ENCODE results near the gene TSPEAR. TPM values are rescaled to one million over a fixed set of nuclear protein-coding genes. Genes with fewer than 3 reads are reported as not detected.

TSPEAR gene
- total RNA-seq, 2 donors from 2014 or later: not detected

DNA sequence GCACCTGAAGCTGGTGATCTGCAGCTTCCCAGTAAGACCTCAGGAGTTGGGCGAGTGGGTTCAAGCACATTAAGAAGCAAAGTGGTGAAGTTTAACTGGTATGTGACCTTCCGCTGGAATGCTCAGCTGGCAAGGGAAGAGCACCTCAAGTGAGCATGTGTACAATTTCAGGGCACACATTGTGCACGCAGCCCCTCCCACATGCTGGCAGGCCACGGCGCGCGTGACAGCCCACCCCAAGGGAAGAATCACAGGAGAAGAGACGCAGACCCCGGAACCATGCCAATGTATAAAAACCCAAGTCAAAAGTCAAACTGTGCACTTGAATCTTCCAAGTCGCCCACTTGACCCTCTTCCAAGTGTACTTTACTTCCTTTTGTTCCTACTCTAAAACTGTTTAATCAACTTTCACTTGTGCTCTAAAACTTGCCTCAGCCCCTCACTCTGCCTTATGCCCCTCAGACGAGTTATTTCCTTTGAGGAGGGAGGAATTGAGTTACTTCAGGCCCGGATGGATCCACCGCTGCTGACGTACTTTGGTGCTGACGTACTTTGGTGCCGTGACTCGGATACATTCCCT lies 236.0 kb downstream of the TSPEAR start:
- no peak overlapping the region for H3K4me3 Mint-ChIP-seq

DNA sequence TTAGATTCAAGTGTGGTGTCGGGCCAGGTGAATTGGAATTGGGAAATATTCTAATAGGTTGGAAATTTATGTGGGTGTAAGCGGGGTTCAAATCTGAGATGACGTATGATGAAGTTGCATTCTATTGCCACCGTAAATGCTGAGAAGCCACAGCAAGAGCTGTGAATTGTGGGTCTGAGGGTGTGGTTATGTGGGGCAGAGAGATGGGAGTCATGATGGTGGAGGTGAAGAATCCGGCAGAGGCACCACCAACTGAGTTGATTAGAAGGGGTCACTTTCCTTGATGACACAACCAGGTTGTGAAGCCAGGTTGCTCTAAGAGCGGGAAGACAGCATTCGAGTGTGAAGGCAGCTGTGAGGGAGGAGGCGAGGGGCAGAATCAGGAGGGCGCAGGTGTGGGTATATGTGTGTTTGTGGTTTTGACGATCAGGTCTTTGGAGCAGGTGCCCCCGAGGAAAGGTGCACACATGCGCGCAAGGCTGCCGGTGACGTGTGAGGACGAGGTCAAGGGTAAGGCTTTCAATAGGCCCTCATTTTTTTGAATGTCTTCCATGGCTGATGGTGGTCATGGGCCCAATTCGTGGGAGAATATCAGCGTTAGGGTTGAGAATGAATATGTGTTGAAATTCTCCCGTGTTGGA lies 237.3 kb downstream of the TSPEAR start:
- H3K36me3 Mint-ChIP-seq (ENCODE audit: low read depth): no peaks in the 10 kb centered on the region
- no peaks in the 10 kb centered on the region for H3K4me1 Mint-ChIP-seq
- no peaks in the 10 kb centered on the region for H3K9me3 ChIP-seq (ENCODE audit: control insufficient read depth, low read length, poor library complexity, severe bottlenecking)
- no peak overlapping the region for H3K4me3 Mint-ChIP-seq
- no peak for ATAC-seq
- no peaks in the 10 kb centered on the region for H3K27me3 Mint-ChIP-seq
- no peak for DNase-seq
- no peak overlapping the region for H3K27ac Mint-ChIP-seq

More for the DNA sequence above, 236.0 kb downstream of the TSPEAR start:
- ATAC-seq (no peak), DNase-seq (no peak)
- H3K9me3 ChIP-seq (ENCODE audit: control insufficient read depth, low read length, poor library complexity, severe bottlenecking): no peaks in the 10 kb centered on the region
- Mint-ChIP-seq H3K27ac (no peak overlapping the region), H3K4me1 (no peaks in the 10 kb centered on the region), H3K27me3 (no peaks in the 10 kb centered on the region), H3K36me3 (ENCODE audit: low read depth) (no peaks in the 10 kb centered on the region)

DNA sequence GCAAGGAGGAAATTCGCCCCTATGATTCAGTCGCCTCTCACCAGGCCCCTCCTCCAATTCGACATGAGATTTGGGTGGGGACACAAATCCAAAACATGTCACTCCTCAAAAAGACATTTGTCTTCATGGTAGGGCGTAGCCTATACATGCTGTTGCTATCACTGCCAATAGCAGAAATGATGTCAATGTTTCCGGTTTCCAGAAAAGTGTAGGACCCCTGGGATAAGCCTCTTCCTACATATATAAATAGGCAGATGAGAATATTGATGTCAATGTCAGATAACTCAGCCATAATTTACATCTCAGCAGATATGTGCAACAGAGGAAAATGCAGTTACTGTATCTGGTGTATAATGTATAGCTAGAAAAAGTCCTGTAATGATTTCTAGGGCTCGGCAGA lies 239.4 kb downstream of the TSPEAR start:
- Mint-ChIP-seq H3K27me3 (no peaks in the 10 kb centered on the region), H3K4me1 (no peaks in the 10 kb centered on the region), H3K27ac (no peak overlapping the region), H3K4me3 (no peak overlapping the region), H3K36me3 (ENCODE audit: low read depth) (no peaks in the 10 kb centered on the region)
- no peaks in the 10 kb centered on the region for H3K9me3 ChIP-seq (ENCODE audit: control insufficient read depth, low read length, poor library complexity, severe bottlenecking)
- ATAC-seq (no peak), DNase-seq (no peak)

DNA sequence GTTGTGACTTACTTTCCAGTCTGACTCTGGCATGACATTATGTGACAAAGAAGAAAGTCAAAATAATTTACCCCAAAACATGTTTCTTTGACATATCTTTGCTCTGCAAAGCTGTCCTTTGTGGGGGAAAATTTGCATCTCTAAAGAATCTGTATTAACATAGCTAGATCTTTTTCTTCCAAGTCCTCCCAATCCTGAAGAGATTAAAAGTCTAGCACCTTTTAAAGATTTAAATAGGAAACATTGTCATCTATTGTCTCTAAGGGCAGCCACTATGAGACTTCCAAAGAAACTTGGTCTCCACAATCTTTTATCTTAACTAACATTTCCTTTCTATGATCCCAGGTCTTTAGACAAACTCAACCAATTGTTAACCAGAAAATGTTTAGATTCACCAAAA lies 240.0 kb downstream of the TSPEAR start:
- H3K4me3 Mint-ChIP-seq: no peak overlapping the region
- ATAC-seq (no peak), DNase-seq (no peak)
- no peaks in the 10 kb centered on the region for H3K27me3 Mint-ChIP-seq
- no peaks in the 10 kb centered on the region for H3K9me3 ChIP-seq (ENCODE audit: control insufficient read depth, low read length, poor library complexity, severe bottlenecking)
- H3K4me1 Mint-ChIP-seq: no peaks in the 10 kb centered on the region
- no peak overlapping the region for H3K27ac Mint-ChIP-seq
- no peaks in the 10 kb centered on the region for H3K36me3 Mint-ChIP-seq (ENCODE audit: low read depth)

DNA sequence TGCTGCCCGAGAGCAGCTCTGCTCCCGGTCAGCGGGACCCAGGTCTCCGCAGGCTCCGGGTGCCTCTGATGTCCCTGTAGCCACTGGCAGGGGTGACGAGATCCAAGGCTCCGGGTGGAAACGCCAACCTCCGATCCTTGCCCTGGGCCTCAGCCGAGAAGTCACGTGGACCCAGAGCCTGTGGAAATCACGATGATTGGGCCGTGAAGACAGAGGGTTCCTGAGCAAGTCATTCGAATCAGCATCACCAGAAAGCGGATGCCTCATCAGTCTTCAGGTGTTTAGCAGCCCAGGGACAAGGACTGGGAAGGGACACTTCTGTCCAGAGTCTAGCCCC lies 243.5 kb downstream of the TSPEAR start:
- H3K27ac Mint-ChIP-seq: no peak overlapping the region
- DNase-seq (no peak), ATAC-seq (no peak)
- H3K9me3 ChIP-seq (ENCODE audit: control insufficient read depth, low read length, poor library complexity, severe bottlenecking): no peaks in the 10 kb centered on the region
- peaks cover 4% of the 10 kb centered on the region for H3K27me3 Mint-ChIP-seq
- H3K4me3 Mint-ChIP-seq: no peak overlapping the region
- no peaks in the 10 kb centered on the region for H3K36me3 Mint-ChIP-seq (ENCODE audit: low read depth)
- H3K4me1 Mint-ChIP-seq: peaks cover 2% of the 10 kb centered on the region

DNA sequence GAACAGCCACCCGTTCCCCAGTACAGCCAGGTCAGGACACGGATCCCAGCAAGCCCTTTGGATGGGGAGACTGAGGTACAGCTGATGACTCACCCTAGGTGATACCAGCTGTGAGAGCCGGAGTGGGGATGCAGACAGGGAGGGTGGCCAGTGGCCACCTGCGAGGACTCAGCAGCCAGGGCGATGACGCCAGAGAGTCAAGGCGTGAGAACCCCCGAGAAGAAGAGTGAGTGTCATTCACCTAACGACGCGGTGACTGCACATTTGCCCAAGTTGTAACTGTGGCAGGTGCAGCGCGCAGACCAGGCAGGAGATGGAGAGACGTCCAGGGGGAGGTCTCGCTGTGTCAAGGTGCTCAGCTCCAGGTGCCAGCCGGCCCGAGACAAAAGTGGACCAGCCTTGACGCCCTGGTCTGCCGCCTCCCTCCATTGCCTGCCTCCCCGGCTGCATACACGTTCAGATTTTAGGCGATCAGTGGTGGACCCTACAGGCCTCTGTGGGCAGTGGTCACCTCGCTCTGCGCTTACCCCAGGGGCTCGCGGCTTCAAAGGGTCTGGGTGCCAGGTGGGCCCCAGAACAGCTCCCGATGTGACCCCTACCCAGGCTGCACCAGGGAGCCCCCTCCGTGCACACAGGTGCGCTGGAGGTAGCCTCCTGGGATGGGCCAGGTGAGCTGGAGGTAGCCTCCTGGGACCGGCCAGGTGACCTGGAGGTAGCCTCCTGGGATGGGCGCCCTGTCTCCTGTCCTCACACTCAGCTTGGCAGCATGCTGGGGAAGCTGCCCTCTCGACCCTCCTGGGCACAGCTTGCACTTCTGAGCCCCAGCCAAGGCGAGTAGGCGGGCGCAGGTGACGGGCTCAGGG lies 244.1 kb downstream of the TSPEAR start:
- ATAC-seq: no peak
- Mint-ChIP-seq H3K4me3 (no peak overlapping the region), H3K27me3 (peaks cover 4% of the 10 kb centered on the region), H3K4me1 (peaks cover 2% of the 10 kb centered on the region), H3K36me3 (ENCODE audit: low read depth) (no peaks in the 10 kb centered on the region), H3K27ac (no peak overlapping the region)
- no peaks in the 10 kb centered on the region for H3K9me3 ChIP-seq (ENCODE audit: control insufficient read depth, low read length, poor library complexity, severe bottlenecking)
- no peak for DNase-seq

DNA sequence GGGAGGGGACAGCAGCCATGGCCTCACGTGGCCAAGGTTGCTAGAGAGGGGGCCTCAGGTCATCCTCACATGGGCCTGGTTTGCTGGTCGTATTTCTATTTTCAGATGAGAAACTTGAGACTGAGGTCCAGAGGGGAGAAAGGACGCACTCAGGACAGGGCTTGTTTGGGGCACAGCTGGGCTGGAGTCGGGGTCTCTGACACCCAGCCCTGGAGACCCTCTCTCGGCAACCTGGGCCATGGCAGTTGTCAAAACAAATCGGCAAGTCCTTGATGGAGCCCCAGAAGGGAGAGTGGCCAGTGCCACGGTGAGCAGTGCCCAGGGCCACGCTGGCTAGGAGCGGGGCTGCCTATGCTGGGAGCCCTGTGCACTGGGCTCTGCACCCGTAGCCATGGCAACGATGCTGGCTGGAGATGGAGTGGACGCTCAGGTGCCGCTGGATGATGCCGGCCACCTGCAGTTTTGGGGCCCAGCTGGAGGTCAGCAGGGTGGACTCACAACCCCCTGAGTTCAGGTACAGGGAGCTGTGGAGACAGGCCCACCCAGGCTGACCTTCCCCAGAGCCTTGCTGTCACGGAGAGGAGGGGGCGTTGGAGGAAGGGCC lies 244.9 kb downstream of the TSPEAR start:
- ATAC-seq (no peak), DNase-seq (no peak)
- Mint-ChIP-seq H3K27ac (no peak overlapping the region), H3K4me3 (no peak overlapping the region), H3K27me3 (peaks cover 4% of the 10 kb centered on the region), H3K4me1 (peaks cover 2% of the 10 kb centered on the region), H3K36me3 (ENCODE audit: low read depth) (no peaks in the 10 kb centered on the region)
- H3K9me3 ChIP-seq (ENCODE audit: control insufficient read depth, low read length, poor library complexity, severe bottlenecking): no peaks in the 10 kb centered on the region

DNA sequence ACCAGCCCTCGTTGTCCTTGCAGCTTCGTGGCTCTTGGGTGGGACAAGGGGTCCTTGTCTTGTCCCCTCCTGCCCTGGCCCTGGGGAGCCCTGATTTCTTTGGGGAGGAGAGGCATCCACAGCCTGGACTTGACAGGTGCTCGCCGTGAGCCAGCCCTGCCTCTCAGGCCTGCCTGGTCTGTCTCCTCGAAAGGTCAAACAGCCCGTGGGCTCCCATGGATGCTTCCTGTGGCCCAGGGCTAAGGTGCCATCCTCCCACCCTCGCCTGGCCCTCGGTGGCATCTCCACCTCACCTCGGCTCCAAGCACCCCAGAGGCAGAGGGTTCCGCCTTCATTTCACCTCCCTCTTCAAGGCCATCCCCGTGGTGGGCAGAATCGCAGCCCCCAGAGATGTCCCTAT lies 247.0 kb downstream of the TSPEAR start:
- H3K27me3 Mint-ChIP-seq: peaks cover 4% of the 10 kb centered on the region
- no peak overlapping the region for H3K27ac Mint-ChIP-seq
- no peak for DNase-seq

DNA sequence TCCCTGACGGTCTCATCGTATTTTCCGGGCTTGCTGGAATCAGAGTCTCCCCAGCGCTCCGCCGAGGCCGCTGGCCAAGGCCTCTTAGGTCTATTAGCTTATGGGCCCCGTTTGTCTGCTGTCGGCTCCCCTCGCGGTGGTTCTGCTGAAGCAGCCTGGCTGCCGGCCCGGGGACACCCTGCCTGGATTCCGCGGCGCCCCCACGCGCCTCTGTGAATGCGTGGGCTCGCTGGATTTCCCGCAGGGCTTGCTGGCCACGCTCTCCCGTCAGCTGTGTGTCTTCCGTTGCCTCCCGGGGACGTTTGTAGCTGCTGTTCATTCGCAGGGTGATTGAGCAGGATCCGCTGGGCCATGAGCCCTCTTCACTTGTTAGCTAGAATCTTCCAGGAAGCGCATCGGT lies 247.6 kb downstream of the TSPEAR start:
- Mint-ChIP-seq H3K27ac (no peak overlapping the region), H3K36me3 (ENCODE audit: low read depth) (no peaks in the 10 kb centered on the region), H3K4me1 (peaks cover 5% of the 10 kb centered on the region), H3K27me3 (peaks cover 4% of the 10 kb centered on the region), H3K4me3 (no peak overlapping the region)
- H3K9me3 ChIP-seq (ENCODE audit: control insufficient read depth, low read length, poor library complexity, severe bottlenecking): no peaks in the 10 kb centered on the region
- DNase-seq (no peak), ATAC-seq (no peak)

More for the DNA sequence above, 247.0 kb downstream of the TSPEAR start:
- Mint-ChIP-seq H3K4me1 (peaks cover 5% of the 10 kb centered on the region), H3K36me3 (ENCODE audit: low read depth) (no peaks in the 10 kb centered on the region), H3K4me3 (no peak overlapping the region)
- ATAC-seq: no peak
- no peaks in the 10 kb centered on the region for H3K9me3 ChIP-seq (ENCODE audit: control insufficient read depth, low read length, poor library complexity, severe bottlenecking)

DNA sequence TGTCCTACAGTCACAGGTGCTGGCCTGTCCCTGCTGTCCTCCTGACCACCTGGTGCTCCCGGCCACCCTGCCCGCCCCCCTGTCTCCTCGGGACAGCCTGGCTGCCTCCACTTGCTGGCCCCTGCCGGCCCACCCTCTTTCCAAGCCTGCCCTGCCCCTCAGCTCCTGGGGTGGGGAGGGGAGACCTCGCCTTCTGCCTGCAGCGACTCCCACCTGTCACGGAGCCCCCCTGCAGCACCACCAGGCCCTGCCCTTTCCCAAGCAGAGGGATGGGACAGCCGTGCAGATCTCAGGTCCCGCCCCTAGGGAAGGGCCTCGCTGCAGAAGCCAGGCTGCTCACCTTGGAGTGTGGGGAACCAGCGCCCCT lies 248.6 kb downstream of the TSPEAR start:
- Mint-ChIP-seq H3K4me3 (no peak overlapping the region), H3K36me3 (ENCODE audit: low read depth) (no peaks in the 10 kb centered on the region), H3K27ac (no peak overlapping the region)

DNA sequence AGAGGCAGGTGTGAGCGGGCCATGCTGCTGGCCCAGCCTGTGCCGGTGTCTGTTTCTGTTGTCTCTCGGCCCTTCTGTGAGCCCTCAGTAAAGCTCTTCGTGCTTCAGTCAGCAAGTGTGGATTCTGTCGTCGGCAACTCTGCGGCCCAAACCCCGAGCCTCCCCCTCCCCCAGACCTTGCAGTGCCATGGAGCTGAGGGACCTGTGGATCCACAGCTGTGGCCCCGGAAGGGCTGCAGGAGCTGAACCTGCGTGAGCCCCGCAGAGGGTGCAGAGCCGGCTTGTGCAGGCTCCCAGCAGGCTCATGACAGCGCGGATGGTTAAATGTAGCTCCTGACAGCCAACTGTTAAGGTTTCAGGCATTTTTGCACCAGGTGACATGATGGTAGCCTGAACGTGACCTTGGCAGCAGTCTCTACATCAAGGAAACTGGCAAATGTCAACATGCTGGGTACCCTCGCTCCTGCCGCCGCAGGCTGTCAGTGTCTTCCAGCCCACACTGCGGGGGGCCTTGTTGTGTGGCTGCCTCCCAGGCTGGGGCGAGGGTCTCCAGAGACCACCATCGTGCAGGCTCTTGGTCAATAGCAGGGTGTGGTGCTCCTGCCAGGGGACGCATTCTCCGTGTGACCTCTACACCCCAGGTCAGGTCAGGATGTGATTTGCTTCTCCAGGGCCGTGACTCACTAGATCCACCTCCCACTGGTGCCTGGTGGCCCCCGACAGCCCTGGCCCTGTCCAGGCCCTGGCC lies 249.1 kb downstream of the TSPEAR start:
- peaks cover 4% of the 10 kb centered on the region for H3K27me3 Mint-ChIP-seq
- no peaks in the 10 kb centered on the region for H3K9me3 ChIP-seq (ENCODE audit: control insufficient read depth, low read length, poor library complexity, severe bottlenecking)
- DNase-seq: no peak

More for the DNA sequence above, 248.6 kb downstream of the TSPEAR start:
- no peaks in the 10 kb centered on the region for H3K9me3 ChIP-seq (ENCODE audit: control insufficient read depth, low read length, poor library complexity, severe bottlenecking)
- no peak for DNase-seq
- Mint-ChIP-seq H3K27me3 (peaks cover 4% of the 10 kb centered on the region), H3K4me1 (peaks cover 7% of the 10 kb centered on the region)
- no peak for ATAC-seq

DNA sequence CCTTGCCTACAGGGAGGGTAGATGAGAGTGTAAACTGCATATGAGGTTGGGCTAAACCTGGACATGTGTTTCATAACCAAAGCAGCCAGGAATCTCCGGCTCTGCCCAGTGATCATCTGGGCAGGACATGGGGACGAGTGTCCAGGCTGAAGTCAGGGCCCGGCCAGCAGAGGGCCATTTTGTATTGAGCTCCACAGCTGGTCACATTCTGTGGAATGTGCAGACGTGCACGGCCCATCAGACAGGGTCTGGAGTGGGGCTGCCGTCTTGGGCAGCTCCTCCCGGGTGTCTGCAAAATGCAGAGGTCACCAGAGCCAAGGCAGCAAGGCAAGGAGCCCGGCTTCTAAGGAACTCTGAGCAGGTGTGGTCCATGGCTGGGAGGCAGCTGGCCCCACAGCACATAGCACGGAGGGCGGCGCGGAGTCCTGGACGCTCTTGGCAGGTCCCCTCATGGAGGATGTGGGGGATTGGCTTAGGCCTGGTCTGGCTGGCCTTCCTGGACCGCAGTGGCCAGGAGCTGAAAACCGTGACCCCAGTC lies 249.8 kb downstream of the TSPEAR start:
- no peaks in the 10 kb centered on the region for H3K9me3 ChIP-seq (ENCODE audit: control insufficient read depth, low read length, poor library complexity, severe bottlenecking)
- H3K27me3 Mint-ChIP-seq: peaks cover 4% of the 10 kb centered on the region
- DNase-seq (no peak), ATAC-seq (no peak)
- H3K4me1 Mint-ChIP-seq: peaks cover 7% of the 10 kb centered on the region
- no peak overlapping the region for H3K27ac Mint-ChIP-seq
- no peaks in the 10 kb centered on the region for H3K36me3 Mint-ChIP-seq (ENCODE audit: low read depth)
- no peak overlapping the region for H3K4me3 Mint-ChIP-seq

More for the DNA sequence above, 249.1 kb downstream of the TSPEAR start:
- no peak for ATAC-seq
- Mint-ChIP-seq H3K36me3 (ENCODE audit: low read depth) (no peaks in the 10 kb centered on the region), H3K27ac (no peak overlapping the region), H3K4me1 (peaks cover 7% of the 10 kb centered on the region), H3K4me3 (no peak overlapping the region)

DNA sequence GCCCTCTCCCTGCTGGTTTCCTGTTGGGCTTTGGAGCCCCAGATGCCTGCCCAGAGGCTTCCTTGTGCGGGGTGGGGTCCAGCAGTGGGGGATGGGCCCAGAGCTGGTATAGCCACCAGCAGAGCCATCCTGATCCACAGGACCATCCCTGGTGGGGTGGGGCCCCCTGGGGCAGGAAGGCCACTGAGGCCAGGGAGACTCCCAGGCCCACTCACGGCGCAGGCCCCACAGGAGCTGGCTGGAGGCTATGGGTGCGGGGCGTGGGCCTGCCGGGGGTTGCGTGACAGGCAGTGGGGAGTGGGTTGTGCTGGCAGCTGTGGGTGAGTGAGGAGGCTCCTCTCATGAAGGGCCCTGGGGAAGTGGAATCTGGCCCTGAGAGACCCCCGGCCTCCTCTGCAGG lies 250.4 kb downstream of the TSPEAR start:
- H3K9me3 ChIP-seq (ENCODE audit: control insufficient read depth, low read length, poor library complexity, severe bottlenecking): no peaks in the 10 kb centered on the region
- ATAC-seq (no peak), DNase-seq (no peak)
- no peak overlapping the region for H3K27ac Mint-ChIP-seq
- no peak overlapping the region for H3K4me3 Mint-ChIP-seq
- H3K36me3 Mint-ChIP-seq (ENCODE audit: low read depth): no peaks in the 10 kb centered on the region
- peaks cover 7% of the 10 kb centered on the region for H3K4me1 Mint-ChIP-seq
- peaks cover 4% of the 10 kb centered on the region for H3K27me3 Mint-ChIP-seq
